ENCODE data around the gene ATP2B2.

GRCh38 chr3:10521772-10522441 is 16.5 kb upstream of the ATP2B2 start:
- TF ChIP-seq CTCF (IDR thresholded peaks at IDR 0.05 in 2 of 3, conservative IDR thresholded peaks at IDR 0.05 in 1 of 3; ENCODE audit: borderline replicate concordance in 1 of 3, insufficient read depth in 1 of 3, low read depth in 2 of 3, low read length in 2 of 3) (no peak), SP1 (IDR thresholded peaks at IDR 0.05; ENCODE audit: low read depth) (no peak), POLR2AphosphoS5 (IDR thresholded peaks at IDR 0.05; ENCODE audit: low read depth, low read length) (no peak), YY1 (IDR thresholded peaks at IDR 0.05; ENCODE audit: extremely low read depth, insufficient replicate concordance, low read depth, low read length) (no peak), SIN3A (IDR thresholded peaks at IDR 0.05; ENCODE audit: low read depth) (no peak), POLR2A (IDR thresholded peaks at IDR 0.05; ENCODE audit: borderline replicate concordance, extremely low read depth, insufficient read depth, insufficient read length) (no peak), ZNF274 (IDR thresholded peaks at IDR 0.05; ENCODE audit: low read depth, low read length) (no peak), RAD21 (IDR thresholded peaks at IDR 0.05; ENCODE audit: low read depth) (no peak), EZH2 (IDR thresholded peaks at IDR 0.05) (no peak), TCF7L2 (IDR thresholded peaks at IDR 0.05; ENCODE audit: borderline replicate concordance, extremely low read depth, insufficient read depth, insufficient read length) (no peak), JUND (IDR thresholded peaks at IDR 0.05) (no peak)

All from HCT116 (cell line).